Endodermal cell (in vitro differentiated cells): Measurements from ENCODE around the gene HINT2. TPM values are rescaled to one million over a fixed set of nuclear protein-coding genes. Genes with fewer than 3 reads are reported as not detected.

ENCODE experiments used
- DNase-seq: peaks from one replicate; pipeline ENCODE4 v3.0.0-alpha.2; 2017
- H3K27ac ChIP-seq: 2 replicates; pipeline ENCODE4 v1.5.1; 2013; ENCODE audit warnings: mild to moderate bottlenecking, low read depth, low read length, moderate library complexity
- H3K27me3 ChIP-seq: 2 replicates; pipeline ENCODE4 v1.6.1; 2013; ENCODE audit warnings: mild to moderate bottlenecking, low read length, moderate library complexity; ENCODE audit not compliant: insufficient read depth, control insufficient read depth, poor library complexity, severe bottlenecking
- H3K36me3 ChIP-seq: 2 replicates; pipeline ENCODE4 v1.7.0; 2013; ENCODE audit warnings: mild to moderate bottlenecking, low read length, moderate library complexity; ENCODE audit not compliant: control insufficient read depth, insufficient read depth
- H3K4me1 ChIP-seq: one replicate; pipeline ENCODE4 v1.7.0; 2013; ENCODE audit warnings: low read length; ENCODE audit not compliant: control insufficient read depth, insufficient read depth
- H3K4me3 ChIP-seq: 2 replicates; pipeline ENCODE4 v1.5.1; 2013; ENCODE audit warnings: mild to moderate bottlenecking, low read length, moderate library complexity
- H3K9ac ChIP-seq: 2 replicates; pipeline ENCODE4 v1.6.1; 2013; ENCODE audit warnings: mild to moderate bottlenecking, low read length, moderate library complexity; ENCODE audit not compliant: poor library complexity, severe bottlenecking; ENCODE audit errors: extremely low read depth
- H3K9me3 ChIP-seq: 2 replicates; pipeline ENCODE4 v1.6.1; 2013; ENCODE audit warnings: mild to moderate bottlenecking, low read length, moderate library complexity; ENCODE audit not compliant: control insufficient read depth
- H3K27ac Mint-ChIP-seq: 2 replicates; pipeline ENCODE4 v1.8.0; 2020; ENCODE audit warnings: mixed read lengths
- H3K27me3 Mint-ChIP-seq: 2 replicates; pipeline ENCODE4 v1.8.0; 2021; ENCODE audit warnings: mild to moderate bottlenecking, mixed read lengths; ENCODE audit not compliant: insufficient read depth
- H3K36me3 Mint-ChIP-seq: 2 replicates; pipeline ENCODE4 v1.8.0; 2020; ENCODE audit warnings: low read depth, mixed read lengths
- H3K4me1 Mint-ChIP-seq: 2 replicates; pipeline ENCODE4 v1.8.0; 2020; ENCODE audit warnings: mixed read lengths
- H3K4me3 Mint-ChIP-seq: 2 replicates; pipeline ENCODE4 v1.8.0; 2020; ENCODE audit warnings: mild to moderate bottlenecking, moderate library complexity, mixed read lengths
- H3K9me3 Mint-ChIP-seq: 2 replicates; pipeline ENCODE4 v1.8.0; 2020; ENCODE audit warnings: mild to moderate bottlenecking, mixed read lengths
- WGBS, 2 experiments: methylation state at CpG; one replicate each; pipeline versions ENCODE4 v1.1.5 to v1.1.7; 2013; ENCODE audit warnings: missing lambda C conversion rate in 2 of 2, mixed read lengths in 1 of 2; ENCODE audit not compliant: insufficient coverage in 1 of 2, insufficient read length in 1 of 2; 5-methylcytosine and 5-hydroxymethylcytosine counted together
- total RNA-seq, 2 donors: library from RNA; stranded (reverse); fragmentation: NEBNext Ultra II Directional in 1 of 2; extraction: Animal tissue kit (Norgen Biotek cat#: 25700) in 1 of 2; gene quantifications; 2 replicates in 1 of 2; 3 replicates in 1 of 2; pipeline ENCODE4 v1.2.1, GENCODE V29; 2021
- TF ChIP-seq, protein P1 (sequence below): fragments of 200-600 bp; sonication (generic); conservative IDR thresholded peaks from 2 replicates; pipeline ENCODE4 v1.5.0; 2021; ENCODE audit warnings: antibody characterized with exemption, mild to moderate bottlenecking

The HINT2 gene
- total RNA-seq, 2 donors from 2014 or later = 34.3 to 48.6 TPM

DNA sequence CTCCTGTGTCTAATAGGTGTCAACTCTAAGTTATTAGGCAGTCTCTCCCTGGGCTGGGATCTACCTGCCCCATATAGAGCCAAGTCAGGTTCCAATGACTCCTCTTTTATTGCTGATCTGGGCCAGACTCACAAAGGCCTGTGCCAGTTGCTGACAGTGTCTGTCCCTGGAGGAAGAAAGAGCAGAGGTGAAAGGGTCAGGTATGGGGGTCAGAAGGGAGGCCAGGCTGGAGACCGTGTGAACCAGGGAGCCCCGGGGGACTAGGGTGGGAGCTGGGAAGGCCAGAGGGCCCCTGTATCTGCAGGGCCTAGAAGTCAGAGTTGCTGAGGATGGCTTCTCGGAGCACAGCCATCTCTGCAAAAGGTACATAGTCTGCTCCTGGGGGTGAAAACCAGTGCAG is 3.5 kb upstream of the HINT2 start:
- WGBS, 2 experiments = 87 to 92% methylated on average over 2 to 3 of the region's 3 CpGs
- Histone ChIP-seq H3K27me3 (peaks cover 11% of the 10 kb centered on the region), H3K4me1 (no peaks in the 10 kb centered on the region), H3K4me3 (no peak overlapping the region), H3K27ac (no peak overlapping the region), H3K36me3 (no peaks in the 10 kb centered on the region), H3K9ac (no peak overlapping the region), H3K9me3 (no peaks in the 10 kb centered on the region)
- TF ChIP-seq, protein P1, sequence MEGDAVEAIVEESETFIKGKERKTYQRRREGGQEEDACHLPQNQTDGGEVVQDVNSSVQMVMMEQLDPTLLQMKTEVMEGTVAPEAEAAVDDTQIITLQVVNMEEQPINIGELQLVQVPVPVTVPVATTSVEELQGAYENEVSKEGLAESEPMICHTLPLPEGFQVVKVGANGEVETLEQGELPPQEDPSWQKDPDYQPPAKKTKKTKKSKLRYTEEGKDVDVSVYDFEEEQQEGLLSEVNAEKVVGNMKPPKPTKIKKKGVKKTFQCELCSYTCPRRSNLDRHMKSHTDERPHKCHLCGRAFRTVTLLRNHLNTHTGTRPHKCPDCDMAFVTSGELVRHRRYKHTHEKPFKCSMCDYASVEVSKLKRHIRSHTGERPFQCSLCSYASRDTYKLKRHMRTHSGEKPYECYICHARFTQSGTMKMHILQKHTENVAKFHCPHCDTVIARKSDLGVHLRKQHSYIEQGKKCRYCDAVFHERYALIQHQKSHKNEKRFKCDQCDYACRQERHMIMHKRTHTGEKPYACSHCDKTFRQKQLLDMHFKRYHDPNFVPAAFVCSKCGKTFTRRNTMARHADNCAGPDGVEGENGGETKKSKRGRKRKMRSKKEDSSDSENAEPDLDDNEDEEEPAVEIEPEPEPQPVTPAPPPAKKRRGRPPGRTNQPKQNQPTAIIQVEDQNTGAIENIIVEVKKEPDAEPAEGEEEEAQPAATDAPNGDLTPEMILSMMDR = no peak
- H3K9me3 Mint-ChIP-seq = no peaks in the 10 kb centered on the region
- no peak overlapping the region for H3K27ac Mint-ChIP-seq
- H3K4me1 Mint-ChIP-seq = peaks cover 11% of the 10 kb centered on the region
- peaks cover 5% of the 10 kb centered on the region for H3K27me3 Mint-ChIP-seq
- no peak overlapping the region for H3K4me3 Mint-ChIP-seq
- no peaks in the 10 kb centered on the region for H3K36me3 Mint-ChIP-seq
- DNase-seq = no peak

DNA sequence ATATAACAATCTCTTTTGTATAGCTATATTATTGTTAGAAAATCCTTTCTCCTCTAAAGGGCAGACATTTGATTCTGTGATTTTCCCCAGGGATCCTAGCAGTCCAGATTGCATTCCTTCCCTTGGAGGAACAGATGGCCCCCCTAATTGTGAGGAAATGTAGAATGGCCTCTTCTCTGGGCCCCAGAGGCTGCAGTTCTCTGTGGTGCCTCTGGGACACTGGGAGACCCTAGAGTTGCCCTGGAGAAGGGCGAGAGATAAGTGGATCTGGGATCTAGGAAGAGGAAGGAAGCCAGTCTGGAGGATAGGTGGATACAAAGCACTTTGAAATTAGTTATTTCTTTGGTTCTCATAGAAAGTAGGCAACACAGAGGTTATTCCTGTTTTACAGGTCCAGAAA is 1.9 kb upstream of the HINT2 start:
- Mint-ChIP-seq H3K27ac (no peak overlapping the region), H3K4me3 (no peak overlapping the region), H3K36me3 (no peaks in the 10 kb centered on the region), H3K4me1 (peaks cover 19% of the 10 kb centered on the region), H3K27me3 (peaks cover 7% of the 10 kb centered on the region), H3K9me3 (no peaks in the 10 kb centered on the region)
- TF ChIP-seq, protein P1 = peak; percentile 68
- H3K27ac ChIP-seq = no peak overlapping the region
- 70 to 78% methylated on average over 1 of the region's 1 CpG for WGBS, 2 experiments
- no peak overlapping the region for H3K9ac ChIP-seq
- no peaks in the 10 kb centered on the region for H3K9me3 ChIP-seq
- peak; percentile 75 for DNase-seq
- H3K27me3 ChIP-seq = peaks cover 11% of the 10 kb centered on the region
- H3K36me3 ChIP-seq = no peaks in the 10 kb centered on the region
- no peaks in the 10 kb centered on the region for H3K4me1 ChIP-seq
- no peak overlapping the region for H3K4me3 ChIP-seq

DNA sequence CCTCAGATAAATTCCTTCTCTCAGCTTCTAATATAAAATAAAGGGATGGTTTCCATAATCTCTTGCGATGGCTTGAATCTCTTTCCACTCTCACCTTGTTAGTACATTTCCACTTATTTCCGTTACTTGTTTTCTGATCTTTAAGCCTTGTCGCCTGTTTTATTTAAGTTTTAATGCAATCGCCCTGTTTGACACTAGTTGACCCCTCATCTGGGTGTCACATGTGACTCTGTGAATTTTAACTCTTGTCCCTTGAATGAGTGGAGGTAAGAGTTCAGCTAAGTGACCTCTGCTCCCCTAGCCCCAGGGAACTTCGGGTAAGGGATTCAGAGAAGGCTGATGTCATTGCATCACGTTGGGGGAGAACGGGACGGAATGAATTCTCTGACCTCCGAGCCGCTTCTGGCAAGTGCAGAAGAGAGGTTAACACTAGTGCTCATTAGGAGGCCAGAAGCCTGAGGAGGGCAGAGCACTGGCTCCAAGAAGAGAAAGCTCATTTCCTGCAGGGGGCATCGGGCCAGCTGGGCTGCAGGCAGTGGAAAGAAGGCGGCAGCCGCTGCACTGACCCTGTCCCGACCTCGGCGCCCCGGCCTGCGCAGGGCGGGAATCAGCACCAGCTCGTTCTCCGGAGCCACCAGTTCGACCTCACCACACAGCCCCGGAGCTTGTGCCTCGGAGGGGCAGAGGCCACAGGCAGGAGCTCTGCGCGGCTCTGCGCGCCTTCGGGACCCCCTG is 569 bp downstream of the HINT2 start:
- peak overlapping the region; percentile 84 for H3K27ac Mint-ChIP-seq
- Histone ChIP-seq H3K27ac (peak overlapping the region; percentile 92), H3K36me3 (no peaks in the 10 kb centered on the region), H3K4me3 (peak overlapping the region; percentile 84), H3K9ac (peak overlapping the region; percentile 74), H3K4me1 (no peaks in the 10 kb centered on the region), H3K27me3 (peaks cover 11% of the 10 kb centered on the region), H3K9me3 (no peaks in the 10 kb centered on the region)
- H3K27me3 Mint-ChIP-seq = peaks cover 10% of the 10 kb centered on the region
- H3K4me3 Mint-ChIP-seq = peak overlapping the region; percentile 81
- TF ChIP-seq, protein P1 = peak; percentile 69
- 11 to 27% methylated on average over 10 to 29 of the region's 29 CpGs for whole genome bisulfite sequencing, 2 experiments
- peak; percentile 93 for DNase-seq
- H3K9me3 Mint-ChIP-seq = no peaks in the 10 kb centered on the region
- H3K4me1 Mint-ChIP-seq = peaks cover 19% of the 10 kb centered on the region
- H3K36me3 Mint-ChIP-seq = peaks cover 3% of the 10 kb centered on the region
